Upper lobe of right lung (tissue), 1 donor: ENCODE data around the gene IFNGR2. TPM values are rescaled to one million over a fixed set of nuclear protein-coding genes. Genes with fewer than 3 reads are reported as not detected.

Experiments
- ATAC-seq: fragments of 200-7000 bp; cut with Tn5 transposase; one replicate; pipeline ENCODE4 v1.9.1; 2020; ENCODE audit warnings: mild to moderate bottlenecking, moderate library complexity
- DNase-seq: peaks from one replicate; pipeline ENCODE4 v3.0.0-alpha.2; 2020
- H3K27ac ChIP-seq: fragments of 200-600 bp; one replicate; pipeline ENCODE4 v1.8.0; 2022
- H3K27me3 ChIP-seq: fragments of 200-600 bp; one replicate; pipeline ENCODE4 v1.8.0; 2022; ENCODE audit warnings: mild to moderate bottlenecking
- H3K36me3 ChIP-seq: fragments of 200-600 bp; one replicate; pipeline ENCODE4 v1.8.0; 2022
- H3K4me1 ChIP-seq: fragments of 200-600 bp; one replicate; pipeline ENCODE4 v1.8.0; 2022
- H3K4me3 ChIP-seq: fragments of 200-600 bp; one replicate; pipeline ENCODE4 v1.8.0; 2022; ENCODE audit warnings: mild to moderate bottlenecking
- H3K9me3 ChIP-seq: fragments of 200-600 bp; one replicate; pipeline ENCODE4 v1.8.0; 2022
- intact Hi-C: fragments of 100-400 bp; cut with DNase I; formaldehyde crosslinking; loops from one replicate; pipeline ENCODE4 v1.11.0; 2022
- total RNA-seq: library from RNA; stranded (reverse); fragmentation: NEBNext Ultra II Directional; extraction: Animal tissue kit (Norgen Biotek cat#: 25700); gene quantifications from one replicate; pipeline ENCODE4 v1.2.1, GENCODE V29; 2021
- TF ChIP-seq, protein P1 (sequence below): fragments of 200-600 bp; IDR thresholded peaks from one replicate; pipeline ENCODE4 v1.8.0; 2022; ENCODE audit warnings: antibody characterized with exemption
- donor health status: DM: no; HTN: yes; CAD: no; lungs with severe emphysema.

The IFNGR2 gene
- total RNA-seq, 1 donor from 2014 or later: 69.3 TPM

DNA sequence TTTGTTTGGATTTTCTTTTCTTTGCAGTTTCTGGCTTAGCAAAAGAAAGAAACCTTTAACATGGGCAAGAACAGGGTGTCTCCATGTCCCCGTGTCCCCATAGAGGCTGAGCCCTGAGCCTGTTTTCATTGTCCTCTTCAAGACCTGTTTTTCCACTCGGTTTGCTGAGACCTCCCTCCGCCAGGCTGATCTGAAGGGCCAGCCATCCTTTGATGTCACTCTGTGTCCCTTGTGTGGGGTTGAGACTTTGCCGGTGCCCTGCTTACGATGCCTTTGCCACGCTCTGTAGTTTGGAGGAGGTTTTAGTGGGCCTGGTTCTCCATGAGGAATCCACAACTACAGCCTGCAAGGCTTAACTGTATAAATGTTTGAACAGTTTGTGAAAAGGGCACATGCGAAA, 23.8 kb downstream of the IFNGR2 start:
- H3K9me3 ChIP-seq: no peaks in the 10 kb centered on the region
- H3K27ac ChIP-seq: no peak overlapping the region
- peaks cover 9% of the 10 kb centered on the region for H3K4me1 ChIP-seq
- TF ChIP-seq, protein P1, sequence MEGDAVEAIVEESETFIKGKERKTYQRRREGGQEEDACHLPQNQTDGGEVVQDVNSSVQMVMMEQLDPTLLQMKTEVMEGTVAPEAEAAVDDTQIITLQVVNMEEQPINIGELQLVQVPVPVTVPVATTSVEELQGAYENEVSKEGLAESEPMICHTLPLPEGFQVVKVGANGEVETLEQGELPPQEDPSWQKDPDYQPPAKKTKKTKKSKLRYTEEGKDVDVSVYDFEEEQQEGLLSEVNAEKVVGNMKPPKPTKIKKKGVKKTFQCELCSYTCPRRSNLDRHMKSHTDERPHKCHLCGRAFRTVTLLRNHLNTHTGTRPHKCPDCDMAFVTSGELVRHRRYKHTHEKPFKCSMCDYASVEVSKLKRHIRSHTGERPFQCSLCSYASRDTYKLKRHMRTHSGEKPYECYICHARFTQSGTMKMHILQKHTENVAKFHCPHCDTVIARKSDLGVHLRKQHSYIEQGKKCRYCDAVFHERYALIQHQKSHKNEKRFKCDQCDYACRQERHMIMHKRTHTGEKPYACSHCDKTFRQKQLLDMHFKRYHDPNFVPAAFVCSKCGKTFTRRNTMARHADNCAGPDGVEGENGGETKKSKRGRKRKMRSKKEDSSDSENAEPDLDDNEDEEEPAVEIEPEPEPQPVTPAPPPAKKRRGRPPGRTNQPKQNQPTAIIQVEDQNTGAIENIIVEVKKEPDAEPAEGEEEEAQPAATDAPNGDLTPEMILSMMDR: no peak
- ATAC-seq (no peak), DNase-seq (peak; percentile 46)
- no peaks in the 10 kb centered on the region for H3K27me3 ChIP-seq
- H3K4me3 ChIP-seq: no peak overlapping the region
- intact Hi-C loops: no loop called here
- peaks cover 96% of the 10 kb centered on the region for H3K36me3 ChIP-seq

DNA sequence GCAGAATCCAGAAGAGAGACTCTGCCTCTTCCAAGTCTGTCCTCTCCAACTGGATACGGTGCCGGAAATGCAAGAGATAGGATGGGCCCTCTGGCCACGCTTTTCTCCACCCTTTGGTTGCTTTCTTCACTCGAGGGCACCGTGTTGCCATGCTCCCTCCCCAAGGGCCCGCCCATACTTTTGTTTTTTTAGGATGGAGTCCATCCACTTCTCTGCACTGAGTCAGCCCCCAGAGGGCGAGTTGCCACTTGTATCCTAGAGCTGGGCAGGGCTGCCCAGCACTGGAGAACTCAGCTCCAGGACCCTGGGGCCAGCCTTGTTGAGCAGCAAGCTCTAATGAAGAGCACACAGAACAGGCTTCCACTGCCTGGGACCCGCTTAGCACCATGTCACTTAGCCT, 25.5 kb downstream of the IFNGR2 start:
- ATAC-seq: peak; percentile 82
- no peak overlapping the region for H3K4me3 ChIP-seq
- no peaks in the 10 kb centered on the region for H3K9me3 ChIP-seq
- H3K36me3 ChIP-seq: peaks cover 100% of the 10 kb centered on the region
- TF ChIP-seq, protein P1: no peak
- peak; percentile 75 for DNase-seq
- no peak overlapping the region for H3K27ac ChIP-seq
- intact Hi-C loops: no loop called here
- no peaks in the 10 kb centered on the region for H3K27me3 ChIP-seq
- peaks cover 9% of the 10 kb centered on the region for H3K4me1 ChIP-seq

DNA sequence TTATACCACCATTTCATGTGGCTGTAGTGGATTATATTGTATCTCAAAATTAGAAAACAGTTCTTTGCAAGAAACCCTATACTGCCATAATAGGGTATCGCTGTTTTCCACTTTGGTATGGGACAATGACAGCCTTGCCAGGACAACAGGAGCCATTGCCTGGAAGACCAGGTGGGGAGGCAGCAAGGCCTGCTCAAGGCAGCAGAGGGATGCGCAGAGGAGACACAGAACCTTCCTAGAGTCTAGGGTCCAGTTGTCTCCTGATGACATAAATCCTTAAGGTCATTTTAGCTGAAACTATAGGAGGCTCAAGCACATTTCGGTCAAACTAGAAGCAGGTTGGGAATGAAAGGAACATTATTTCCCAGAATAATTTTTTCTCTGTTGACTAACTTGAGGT, 27.6 kb downstream of the IFNGR2 start:
- peaks cover 98% of the 10 kb centered on the region for H3K36me3 ChIP-seq
- ATAC-seq: no peak
- H3K4me1 ChIP-seq: peaks cover 9% of the 10 kb centered on the region
- no peak overlapping the region for H3K27ac ChIP-seq
- intact Hi-C loops: loop anchor here (10.0 kb wide), 1 partner anchor 226 kb away; no protein-coding TSS in a partner anchor
- no peak for DNase-seq
- H3K4me3 ChIP-seq: no peak overlapping the region
- no peaks in the 10 kb centered on the region for H3K9me3 ChIP-seq
- H3K27me3 ChIP-seq: no peaks in the 10 kb centered on the region
- TF ChIP-seq, protein P1: no peak

DNA sequence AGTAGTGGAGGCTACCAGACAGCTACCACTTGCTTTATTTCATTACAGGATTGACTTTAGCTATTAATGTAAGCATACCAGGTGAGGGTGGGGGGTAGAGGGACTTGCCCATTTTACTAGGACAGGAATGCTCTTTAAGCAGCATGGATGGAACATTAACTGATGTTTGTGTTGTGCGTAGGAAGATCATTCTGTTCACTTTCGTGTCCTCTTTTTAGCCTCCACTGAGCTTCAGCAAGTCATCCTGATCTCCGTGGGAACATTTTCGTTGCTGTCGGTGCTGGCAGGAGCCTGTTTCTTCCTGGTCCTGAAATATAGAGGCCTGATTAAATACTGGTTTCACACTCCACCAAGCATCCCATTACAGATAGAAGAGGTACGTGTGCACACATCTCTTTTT, 29.3 kb downstream of the IFNGR2 start:
- Histone ChIP-seq H3K27me3 (no peaks in the 10 kb centered on the region), H3K36me3 (peaks cover 98% of the 10 kb centered on the region), H3K4me1 (peaks cover 9% of the 10 kb centered on the region), H3K9me3 (no peaks in the 10 kb centered on the region), H3K4me3 (no peak overlapping the region), H3K27ac (no peak overlapping the region)
- TF ChIP-seq, protein P1: no peak
- DNase-seq (no peak), ATAC-seq (no peak)
- intact Hi-C loops: loop anchor here (10.0 kb wide), 1 partner anchor 228 kb away; no protein-coding TSS in a partner anchor

DNA sequence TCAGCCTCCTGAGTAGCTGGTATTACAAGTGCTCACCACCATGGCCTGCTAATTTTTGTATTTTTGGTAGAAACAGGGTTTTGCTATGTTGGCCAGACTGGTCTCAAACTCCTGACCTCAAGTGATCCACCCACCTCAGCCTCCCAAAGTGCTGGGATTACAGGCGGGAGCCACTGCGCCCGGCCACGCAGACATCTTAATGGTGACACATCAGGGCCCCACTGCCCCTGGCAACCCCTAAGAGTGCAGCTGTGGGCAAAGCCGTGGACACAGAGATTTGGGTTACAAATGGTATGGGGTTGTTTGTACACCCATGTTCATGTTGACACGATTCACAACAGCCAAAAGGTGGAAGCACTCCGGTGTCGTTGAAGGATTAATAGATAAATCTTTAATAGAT, 29.8 kb downstream of the IFNGR2 start:
- no peaks in the 10 kb centered on the region for H3K27me3 ChIP-seq
- ATAC-seq (no peak), DNase-seq (no peak)
- peak overlapping the region; percentile 68 for H3K27ac ChIP-seq
- intact Hi-C loops: loop anchor here (10.0 kb wide), 1 partner anchor 228 kb away; no protein-coding TSS in a partner anchor
- H3K9me3 ChIP-seq: no peaks in the 10 kb centered on the region
- H3K4me3 ChIP-seq: no peak overlapping the region
- H3K36me3 ChIP-seq: peaks cover 98% of the 10 kb centered on the region
- TF ChIP-seq, protein P1: no peak
- H3K4me1 ChIP-seq: peaks cover 9% of the 10 kb centered on the region
